GM12891 (cell line): ENCODE results near the gene RALGPS1.

Source experiments
- POLR2A ChIP-seq: IDR thresholded peaks from 2 replicates; pipeline ENCODE4 v1.6.1; 2011; ENCODE audit warnings: low read depth, low read length, control low read depth
- POLR2AphosphoS5 ChIP-seq: IDR thresholded peaks from 2 replicates; pipeline ENCODE4 v1.6.1; 2011; ENCODE audit warnings: low read depth, low read length, control low read depth

- TF ChIP-seq POLR2A (no peak), POLR2AphosphoS5 (no peak)
These were observed 175.1 kb downstream of the RALGPS1 start for GRCh38 chr9:127089631-127090081.
